Rectal smooth muscle tissue (tissue), 1 donor: ENCODE data around the gene C6orf120.

Experiments used
- H3K27ac ChIP-seq: one replicate; pipeline ENCODE4 v1.7.0; 2013; ENCODE audit warnings: low read depth, low read length, inconsistent platforms
- H3K27me3 ChIP-seq: one replicate; pipeline ENCODE4 v1.7.0; 2013; ENCODE audit warnings: low read length; ENCODE audit not compliant: control insufficient read depth, insufficient read depth
- H3K36me3 ChIP-seq: one replicate; pipeline ENCODE4 v1.7.0; 2013; ENCODE audit warnings: low read length; ENCODE audit not compliant: control insufficient read depth, insufficient read depth
- H3K4me1 ChIP-seq: one replicate; pipeline ENCODE4 v1.7.0; 2013; ENCODE audit warnings: low read length; ENCODE audit not compliant: control insufficient read depth, insufficient read depth
- H3K4me3 ChIP-seq: one replicate; pipeline ENCODE4 v1.7.0; 2013; ENCODE audit warnings: low read length
- H3K9ac ChIP-seq: one replicate; pipeline ENCODE4 v1.7.0; 2013; ENCODE audit warnings: low read length

Gene C6orf120

DNA sequence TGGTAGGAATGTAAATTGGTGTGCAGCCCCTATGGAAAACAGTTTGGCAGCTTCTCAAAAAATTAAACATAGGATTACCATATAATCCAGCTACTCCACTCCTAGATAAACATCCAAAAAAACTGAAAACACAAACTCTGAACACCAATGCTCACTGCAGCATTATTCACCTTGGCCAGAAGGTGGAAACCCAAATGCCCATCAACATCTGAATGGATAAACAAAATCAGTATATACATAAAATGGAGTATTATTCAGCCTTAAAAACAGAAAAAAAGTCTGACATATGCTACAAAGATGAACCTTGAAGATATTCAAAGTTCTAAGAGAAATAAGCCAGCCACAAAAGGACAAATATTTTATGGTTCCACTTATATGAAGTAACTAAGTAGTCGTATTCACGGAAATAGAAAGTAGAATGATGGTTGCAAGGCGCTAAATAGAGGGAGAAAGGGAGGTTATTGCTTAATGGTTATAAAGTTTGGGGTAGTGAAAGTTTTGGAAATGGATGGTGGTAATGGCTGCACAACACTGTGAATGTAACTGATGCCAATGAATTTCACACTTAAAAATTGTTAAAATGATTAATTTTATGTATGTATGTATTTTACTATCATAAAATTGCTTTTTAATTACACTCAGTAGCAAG lies 18.4 kb downstream of the C6orf120 start:
- Histone ChIP-seq H3K27ac (no peak overlapping the region), H3K4me3 (no peak overlapping the region), H3K27me3 (no peaks in the 10 kb centered on the region), H3K4me1 (peaks cover 11% of the 10 kb centered on the region), H3K36me3 (no peaks in the 10 kb centered on the region), H3K9ac (no peak overlapping the region)

DNA sequence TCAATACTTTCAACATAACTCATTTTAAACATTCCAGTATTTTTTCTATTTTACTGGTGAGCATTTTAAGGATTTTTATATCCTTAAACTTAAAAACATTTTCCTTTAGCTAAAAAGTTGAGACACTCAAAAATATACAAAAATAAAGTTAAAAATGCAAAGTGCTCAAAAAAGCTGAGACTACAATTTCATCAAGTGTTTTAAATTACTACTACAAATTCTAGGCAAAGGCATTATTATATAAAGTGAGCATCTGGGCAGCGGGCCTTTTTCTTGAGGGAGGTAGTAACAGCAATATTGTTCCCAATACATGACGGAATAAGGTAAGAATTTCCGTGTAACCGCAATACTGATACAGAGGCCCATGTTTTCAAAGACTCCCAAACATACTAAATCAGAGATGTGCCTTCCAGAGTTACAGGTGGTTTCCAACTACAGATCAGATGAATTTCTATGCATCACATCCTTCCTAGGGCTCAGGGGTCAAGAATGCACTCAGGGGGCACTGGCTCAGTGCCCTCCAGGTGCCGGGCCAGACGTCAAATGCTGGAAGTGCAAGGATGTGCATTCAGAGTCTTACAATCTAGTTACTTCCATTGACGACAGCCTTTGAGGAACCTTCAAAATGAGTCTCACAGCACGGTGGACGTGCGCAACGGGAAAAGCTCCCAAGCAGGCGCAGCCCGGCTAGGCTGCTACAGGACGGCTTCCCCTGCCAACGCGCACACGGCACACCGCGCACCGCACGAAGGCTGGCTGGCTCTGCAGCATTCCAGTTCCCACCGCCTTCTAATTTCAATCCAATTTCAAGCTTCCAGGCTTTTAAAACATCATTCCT lies 20.7 kb downstream of the C6orf120 start:
- H3K36me3 ChIP-seq, result no peaks in the 10 kb centered on the region
- peak overlapping the region; percentile 47 for H3K9ac ChIP-seq
- no peaks in the 10 kb centered on the region for H3K27me3 ChIP-seq
- H3K4me3 ChIP-seq, result peak overlapping the region; percentile 75
- peaks cover 12% of the 10 kb centered on the region for H3K4me1 ChIP-seq
- H3K27ac ChIP-seq, result peak overlapping the region; percentile 76

DNA sequence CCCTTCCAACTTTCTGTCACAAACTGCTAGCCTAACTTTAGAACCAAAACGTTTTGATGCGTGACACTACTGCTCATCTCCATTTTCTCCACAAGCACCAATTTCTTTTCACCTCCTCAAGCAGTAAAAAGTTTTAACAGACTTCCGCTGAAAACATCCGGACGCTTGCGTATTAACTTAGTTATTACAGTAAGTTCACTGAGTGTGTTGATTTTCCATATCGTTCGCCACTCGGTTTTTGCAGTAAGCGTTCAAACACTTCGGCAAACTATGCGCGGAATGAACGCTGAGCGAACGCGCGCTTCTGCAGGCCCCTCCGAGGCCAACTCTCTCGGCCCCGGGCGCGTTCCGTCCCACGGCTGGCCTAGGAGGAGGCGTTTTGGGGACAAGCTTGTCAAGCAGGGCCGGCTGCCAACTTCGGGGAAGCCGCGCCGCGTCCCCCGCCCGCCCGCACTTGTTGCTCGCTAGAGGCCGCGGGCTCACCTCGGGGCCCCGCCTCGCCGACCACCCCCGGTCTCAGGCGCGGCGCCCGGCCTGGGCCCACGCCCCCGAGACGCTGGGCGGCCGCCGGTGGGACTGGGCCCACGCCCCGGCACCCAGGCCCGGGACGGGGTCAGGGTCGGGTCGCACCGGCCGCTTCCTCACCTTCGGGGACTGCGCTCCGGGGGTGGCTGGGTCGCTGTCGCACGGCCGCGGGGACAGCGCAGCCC lies 21.4 kb downstream of the C6orf120 start:
- Histone ChIP-seq H3K27ac (peak overlapping the region; percentile 76), H3K4me1 (peaks cover 12% of the 10 kb centered on the region)

DNA sequence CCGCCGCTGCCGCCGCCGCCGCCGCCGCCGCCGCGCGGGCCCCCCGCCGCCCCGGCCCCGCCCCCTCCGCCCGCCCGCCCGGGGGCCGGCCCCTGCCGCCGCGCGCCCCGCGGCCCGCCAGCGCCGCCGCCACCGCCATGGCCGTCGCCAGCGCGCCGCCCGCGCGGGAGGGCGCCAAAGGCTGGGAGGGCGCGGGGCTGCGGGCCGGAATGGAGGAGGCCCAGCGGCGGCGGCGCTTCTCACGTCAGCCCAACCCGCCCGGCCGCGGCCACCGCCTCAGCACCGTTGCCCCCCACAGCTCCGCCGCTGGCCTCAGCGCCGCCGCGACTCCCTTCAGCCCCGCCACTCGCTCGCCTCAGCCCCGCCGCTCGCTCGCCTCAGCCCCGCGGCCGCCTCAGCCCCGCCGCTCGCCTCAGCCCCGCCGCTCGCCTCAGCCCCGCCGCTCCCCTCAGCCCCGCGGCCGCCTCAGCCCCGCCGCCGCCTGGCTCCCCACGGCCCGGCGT lies 22.1 kb downstream of the C6orf120 start:
- Histone ChIP-seq H3K27me3 (no peaks in the 10 kb centered on the region), H3K9ac (no peak overlapping the region), H3K27ac (peak overlapping the region; percentile 82), H3K4me1 (peaks cover 12% of the 10 kb centered on the region), H3K36me3 (no peaks in the 10 kb centered on the region), H3K4me3 (peak overlapping the region; percentile 48)

More for the DNA sequence above, 21.4 kb downstream of the C6orf120 start:
- no peaks in the 10 kb centered on the region for H3K27me3 ChIP-seq
- peak overlapping the region; percentile 75 for H3K4me3 ChIP-seq
- peak overlapping the region; percentile 54 for H3K9ac ChIP-seq
- no peaks in the 10 kb centered on the region for H3K36me3 ChIP-seq

DNA sequence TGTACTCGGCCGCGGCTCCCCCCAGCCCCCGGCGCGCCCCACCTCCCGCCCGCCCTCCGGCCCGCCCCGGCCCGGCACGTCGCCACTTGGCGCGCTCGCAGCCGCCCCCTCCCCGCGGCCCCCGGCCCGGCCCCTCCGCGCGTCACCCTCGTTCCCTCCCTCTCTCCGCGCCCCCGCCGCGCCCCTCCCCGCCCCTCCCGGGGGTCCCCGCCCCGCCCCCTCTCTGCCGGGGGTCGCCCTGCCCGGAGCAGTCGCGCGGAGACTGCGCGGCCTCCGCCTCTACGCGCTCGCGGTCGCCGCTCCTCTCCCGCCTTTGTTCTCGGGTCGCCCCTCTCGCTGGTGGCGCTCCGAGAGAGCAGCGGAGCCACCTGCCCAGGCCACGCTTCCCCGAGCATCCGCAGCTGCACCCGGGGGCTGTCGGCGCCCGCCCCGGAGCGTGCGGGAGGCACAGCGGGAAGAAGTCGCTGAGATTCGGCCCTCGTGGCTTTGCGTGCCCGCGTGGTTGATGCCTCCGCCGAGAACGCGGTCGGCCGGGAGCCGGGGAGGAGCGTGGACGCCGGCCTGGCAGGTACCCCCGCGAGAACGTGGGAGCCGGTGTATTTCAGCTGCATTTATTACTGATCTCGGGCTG lies 22.7 kb downstream of the C6orf120 start, which contains the start of gene PHF10:
Gene PHF10 (minus strand): TSS at position 7 of the 631 bp plus-strand sequence. CDS start 569 bp downstream, outside the sequence.
- Histone ChIP-seq H3K36me3 (no peaks in the 10 kb centered on the region), H3K4me1 (peaks cover 12% of the 10 kb centered on the region), H3K27ac (peak within 1 kb of the TSS; percentile 82), H3K9ac (peak within 1 kb of the TSS; percentile 54), H3K27me3 (no peaks in the 10 kb centered on the region), H3K4me3 (peak within 1 kb of the TSS; percentile 75)

DNA sequence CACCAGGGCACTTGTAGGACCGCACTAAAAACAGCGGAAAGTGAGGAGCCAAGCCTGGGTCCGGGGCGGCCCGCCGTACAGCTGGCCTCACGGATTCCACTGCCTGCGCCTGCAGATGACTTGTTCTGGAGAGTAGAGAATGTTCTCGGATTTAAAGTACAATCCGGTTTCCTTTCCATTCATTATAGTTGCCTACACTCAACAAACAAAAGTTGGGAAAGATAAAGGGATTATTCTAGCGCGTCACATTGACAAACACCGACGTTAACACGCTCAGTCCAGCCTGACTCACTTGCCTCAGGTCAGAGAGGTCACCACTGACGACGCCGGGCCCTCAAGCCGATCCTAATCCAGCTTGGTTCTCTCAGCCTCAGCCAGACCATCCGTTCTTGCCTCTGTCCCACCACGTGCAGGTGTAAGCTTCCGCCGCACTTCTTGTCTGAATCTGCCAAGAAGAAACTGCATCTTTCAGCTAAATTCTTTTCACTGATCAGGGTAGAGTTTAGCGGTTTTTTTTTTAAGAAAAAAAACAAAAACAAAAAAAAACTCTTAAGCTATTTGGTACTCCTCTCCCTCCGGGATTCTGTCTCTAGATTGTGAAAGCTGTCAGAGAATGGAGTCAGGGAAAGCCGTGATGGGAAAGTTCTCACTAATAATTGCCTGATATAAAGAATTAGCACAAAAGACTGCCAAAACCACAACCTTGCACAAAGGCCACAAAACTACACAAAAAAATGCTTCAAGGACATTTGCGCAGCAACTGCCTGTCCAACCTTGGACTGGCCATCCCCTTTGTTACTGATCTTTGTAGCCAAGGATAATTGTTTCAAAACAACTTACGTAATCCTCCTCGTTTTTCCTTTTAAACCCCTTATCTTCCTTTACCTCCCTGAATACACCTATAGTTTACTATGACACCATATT lies 23.5 kb downstream of the C6orf120 start:
- Histone ChIP-seq H3K9ac (no peak overlapping the region), H3K27ac (peak overlapping the region; percentile 64), H3K27me3 (no peaks in the 10 kb centered on the region), H3K36me3 (no peaks in the 10 kb centered on the region), H3K4me1 (peaks cover 12% of the 10 kb centered on the region), H3K4me3 (peak overlapping the region; percentile 58)

DNA sequence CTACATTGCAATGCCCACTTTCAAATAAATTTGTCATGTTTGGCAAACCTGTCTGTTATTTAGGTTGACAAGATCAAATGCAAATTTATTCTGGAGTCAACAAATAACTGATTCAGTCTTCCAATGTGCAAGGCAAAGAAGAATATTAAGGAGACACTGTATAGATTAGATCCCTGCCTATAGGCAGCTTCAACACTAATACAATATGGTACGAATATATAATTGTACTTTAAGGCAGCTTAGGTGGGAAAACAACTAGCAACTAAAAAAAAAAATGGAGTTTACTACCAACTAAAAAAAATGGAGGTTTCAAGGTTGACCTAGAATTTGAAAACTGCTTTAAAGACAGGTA lies 24.1 kb downstream of the C6orf120 start:
- Histone ChIP-seq H3K36me3 (no peaks in the 10 kb centered on the region), H3K27ac (no peak overlapping the region), H3K4me1 (peaks cover 12% of the 10 kb centered on the region), H3K9ac (no peak overlapping the region), H3K4me3 (no peak overlapping the region), H3K27me3 (no peaks in the 10 kb centered on the region)

DNA sequence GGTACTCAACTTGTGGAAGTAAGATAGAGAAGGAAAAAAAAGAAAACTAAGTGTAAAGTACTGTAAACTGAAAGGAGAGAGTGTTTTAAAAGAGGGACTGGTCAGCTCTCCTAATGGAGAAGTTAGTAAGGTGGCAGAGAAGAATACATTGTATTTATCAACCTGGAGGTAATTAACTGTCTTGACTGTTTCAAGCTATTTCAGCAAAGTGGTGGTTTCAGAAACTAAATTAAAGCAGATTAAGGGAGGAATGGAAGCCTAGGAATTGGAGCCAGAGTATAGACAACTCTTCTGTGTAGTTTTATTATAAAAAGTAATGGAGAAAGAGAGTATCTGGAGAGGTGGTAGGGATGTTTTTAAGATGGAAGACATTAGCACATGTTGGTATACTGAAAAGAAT lies 25.0 kb downstream of the C6orf120 start:
- no peak overlapping the region for H3K4me3 ChIP-seq
- no peaks in the 10 kb centered on the region for H3K27me3 ChIP-seq
- no peaks in the 10 kb centered on the region for H3K36me3 ChIP-seq
- H3K9ac ChIP-seq, result no peak overlapping the region
- H3K27ac ChIP-seq, result no peak overlapping the region
- peaks cover 12% of the 10 kb centered on the region for H3K4me1 ChIP-seq

DNA sequence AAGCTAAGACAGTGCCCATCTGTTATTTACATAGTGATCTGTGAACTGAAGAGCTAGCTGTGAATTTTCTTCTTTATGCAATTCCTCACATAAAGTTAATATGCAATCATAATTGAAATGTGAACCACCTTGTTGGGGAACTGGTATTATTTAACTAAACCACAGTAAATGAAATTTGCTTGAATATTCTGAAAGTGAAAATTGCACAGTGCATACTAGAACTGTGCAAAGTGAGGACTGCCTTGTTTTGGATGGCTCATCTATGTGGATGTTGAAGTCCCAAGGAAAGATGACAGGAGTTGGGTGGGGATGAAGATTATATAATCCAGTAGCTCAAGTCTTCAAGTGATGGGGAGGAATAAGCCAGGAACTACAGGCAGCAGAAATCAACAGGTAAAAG lies 28.0 kb downstream of the C6orf120 start:
- H3K9ac ChIP-seq, result no peak overlapping the region
- H3K27me3 ChIP-seq, result no peaks in the 10 kb centered on the region
- H3K36me3 ChIP-seq, result no peaks in the 10 kb centered on the region
- H3K4me3 ChIP-seq, result no peak overlapping the region
- H3K27ac ChIP-seq, result no peak overlapping the region
- H3K4me1 ChIP-seq, result peaks cover 3% of the 10 kb centered on the region

DNA sequence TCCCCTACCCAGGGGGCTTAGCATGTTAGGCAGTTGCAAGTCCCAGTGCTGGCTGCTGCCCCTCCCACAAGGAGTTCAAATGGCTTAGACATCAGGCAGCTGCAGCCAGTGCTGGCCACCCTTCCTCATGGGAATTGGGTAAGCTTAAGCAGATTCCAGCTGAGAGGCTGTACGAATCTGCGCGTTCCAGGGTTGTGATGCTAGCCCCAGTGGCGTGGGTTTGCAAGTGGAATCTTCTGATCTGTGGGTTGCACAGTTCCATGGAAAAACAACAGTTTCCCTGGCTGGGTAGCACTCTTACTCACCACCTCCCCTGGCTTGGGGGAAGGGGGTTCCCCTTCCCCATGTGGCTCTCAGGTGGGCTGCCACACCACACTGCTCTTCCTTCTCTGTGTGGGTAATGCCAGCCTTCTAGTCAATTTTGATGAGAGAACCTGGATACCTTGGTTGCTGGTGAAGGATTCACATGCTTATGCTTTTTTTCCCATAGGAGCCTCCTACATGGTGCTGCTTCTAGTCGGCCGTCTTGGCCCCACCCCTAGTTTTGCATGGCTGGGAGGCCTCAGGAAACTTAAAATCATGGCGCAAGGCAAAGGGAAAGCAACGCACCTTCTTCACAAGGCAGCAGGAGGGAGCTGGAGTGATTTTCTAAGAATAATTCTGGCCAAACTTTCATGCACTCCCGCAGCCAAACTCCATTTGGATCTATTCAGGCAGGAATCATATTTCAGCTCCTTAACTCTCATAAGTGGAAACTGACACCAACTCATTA lies 36.5 kb downstream of the C6orf120 start:
- no peaks in the 10 kb centered on the region for H3K4me1 ChIP-seq
- H3K27ac ChIP-seq, result no peak overlapping the region
- no peaks in the 10 kb centered on the region for H3K27me3 ChIP-seq
- H3K9ac ChIP-seq, result no peak overlapping the region
- no peak overlapping the region for H3K4me3 ChIP-seq
- H3K36me3 ChIP-seq, result no peaks in the 10 kb centered on the region
